Endodermal cell (in vitro differentiated cells): Measurements from ENCODE around the gene INSC. TPM values are rescaled to one million over a fixed set of nuclear protein-coding genes. Genes with fewer than 3 reads are reported as not detected.
"Not testable (repeated sequence)": the region's sequence is repeated elsewhere in the genome, so short reads cannot be mapped to it uniquely, and the experiment has no call there.

Source experiments
- DNase-seq: peaks from one replicate; pipeline ENCODE4 v3.0.0-alpha.2; 2017
- H3K27ac ChIP-seq: 2 replicates; pipeline ENCODE4 v1.5.1; 2013; ENCODE audit warnings: mild to moderate bottlenecking, low read depth, low read length, moderate library complexity
- H3K27me3 ChIP-seq: 2 replicates; pipeline ENCODE4 v1.6.1; 2013; ENCODE audit warnings: mild to moderate bottlenecking, low read length, moderate library complexity; ENCODE audit not compliant: insufficient read depth, control insufficient read depth, poor library complexity, severe bottlenecking
- H3K36me3 ChIP-seq: 2 replicates; pipeline ENCODE4 v1.7.0; 2013; ENCODE audit warnings: mild to moderate bottlenecking, low read length, moderate library complexity; ENCODE audit not compliant: control insufficient read depth, insufficient read depth
- H3K4me1 ChIP-seq: one replicate; pipeline ENCODE4 v1.7.0; 2013; ENCODE audit warnings: low read length; ENCODE audit not compliant: control insufficient read depth, insufficient read depth
- H3K4me3 ChIP-seq: 2 replicates; pipeline ENCODE4 v1.5.1; 2013; ENCODE audit warnings: mild to moderate bottlenecking, low read length, moderate library complexity
- H3K9ac ChIP-seq: 2 replicates; pipeline ENCODE4 v1.6.1; 2013; ENCODE audit warnings: mild to moderate bottlenecking, low read length, moderate library complexity; ENCODE audit not compliant: poor library complexity, severe bottlenecking; ENCODE audit errors: extremely low read depth
- H3K9me3 ChIP-seq: 2 replicates; pipeline ENCODE4 v1.6.1; 2013; ENCODE audit warnings: mild to moderate bottlenecking, low read length, moderate library complexity; ENCODE audit not compliant: control insufficient read depth
- H3K27ac Mint-ChIP-seq: 2 replicates; pipeline ENCODE4 v1.8.0; 2020; ENCODE audit warnings: mixed read lengths
- H3K27me3 Mint-ChIP-seq: 2 replicates; pipeline ENCODE4 v1.8.0; 2021; ENCODE audit warnings: mild to moderate bottlenecking, mixed read lengths; ENCODE audit not compliant: insufficient read depth
- H3K36me3 Mint-ChIP-seq: 2 replicates; pipeline ENCODE4 v1.8.0; 2020; ENCODE audit warnings: low read depth, mixed read lengths
- H3K4me1 Mint-ChIP-seq: 2 replicates; pipeline ENCODE4 v1.8.0; 2020; ENCODE audit warnings: mixed read lengths
- H3K4me3 Mint-ChIP-seq: 2 replicates; pipeline ENCODE4 v1.8.0; 2020; ENCODE audit warnings: mild to moderate bottlenecking, moderate library complexity, mixed read lengths
- H3K9me3 Mint-ChIP-seq: 2 replicates; pipeline ENCODE4 v1.8.0; 2020; ENCODE audit warnings: mild to moderate bottlenecking, mixed read lengths
- CTCF ChIP-seq: fragments of 200-600 bp; sonication (generic); conservative IDR thresholded peaks from 2 replicates; pipeline ENCODE4 v1.5.0; 2021; ENCODE audit warnings: antibody characterized with exemption, mild to moderate bottlenecking
- WGBS, 2 experiments: methylation state at CpG; one replicate each; pipeline versions ENCODE4 v1.1.5 to v1.1.7; 2013; ENCODE audit warnings: missing lambda C conversion rate in 2 of 2, mixed read lengths in 1 of 2; ENCODE audit not compliant: insufficient coverage in 1 of 2, insufficient read length in 1 of 2; 5-methylcytosine and 5-hydroxymethylcytosine counted together
- long read RNA-seq, 4 experiments: library from polyadenylated mRNA in 2 of 4; library from RNA in 1 of 4; library from capped mRNA in 1 of 4; stranded (forward) in 3 of 4; unstranded in 1 of 4; transcript quantifications; one replicate each; pipeline ENCODE4 v2.0.0, GENCODE V29; 2020 to 2021; ENCODE audit warnings: inconsistent platforms in 1 of 4
- polyA plus RNA-seq, 2 experiments: library from polyadenylated mRNA; stranded (reverse); fragments of 50-300 nt; gene quantifications; one replicate each; pipeline ENCODE4 v1.2.3, GENCODE V29; 2013
- total RNA-seq, 2 donors: library from RNA; stranded (reverse); fragmentation: NEBNext Ultra II Directional in 1 of 2; extraction: Animal tissue kit (Norgen Biotek cat#: 25700) in 1 of 2; gene quantifications; 2 replicates in 1 of 2; 3 replicates in 1 of 2; pipeline ENCODE4 v1.2.1, GENCODE V29; 2021

Gene INSC
- total RNA-seq: not detected
- polyA plus RNA-seq (2013, experiment 1 of 2): 5.0 TPM
- polyA plus RNA-seq (2013, experiment 2 of 2): 4.2 TPM
- long read RNA-seq, experiment 1: 0 reads
- long read RNA-seq, experiment 2: 0 reads
- long read RNA-seq, experiment 3: 0 reads
- long read RNA-seq, experiment 4: 0 reads

GRCh38 chr11:15114501-15115475 is at the start of gene INSC:
INSC (plus strand) TSS chr11:15114923; CDS start chr11:15149175, 34,252 bp downstream.
- H3K27me3 Mint-ChIP-seq: peaks cover 67% of the 10 kb centered on the region
- H3K4me3 ChIP-seq: peak within 1 kb of the TSS; percentile 67
- peak; percentile 19 for TF ChIP-seq CTCF
- H3K27ac ChIP-seq: no peak within 1 kb of the TSS
- no peaks in the 10 kb centered on the region for H3K36me3 ChIP-seq
- peak within 1 kb of the TSS; percentile 48 for H3K4me3 Mint-ChIP-seq
- DNase-seq: peak; percentile 75
- H3K36me3 Mint-ChIP-seq: no peaks in the 10 kb centered on the region
- no peaks in the 10 kb centered on the region for H3K4me1 ChIP-seq
- H3K9me3 ChIP-seq: no peaks in the 10 kb centered on the region
- H3K27me3 ChIP-seq: peaks cover 42% of the 10 kb centered on the region
- 10 to 12% methylated on average over 24 to 50 of the region's 50 CpGs for WGBS, 2 experiments
- H3K27ac Mint-ChIP-seq: no peak within 1 kb of the TSS
- H3K9ac ChIP-seq: no peak within 1 kb of the TSS
- no peaks in the 10 kb centered on the region for H3K9me3 Mint-ChIP-seq
- H3K4me1 Mint-ChIP-seq: peaks cover 4% of the 10 kb centered on the region

DNA sequence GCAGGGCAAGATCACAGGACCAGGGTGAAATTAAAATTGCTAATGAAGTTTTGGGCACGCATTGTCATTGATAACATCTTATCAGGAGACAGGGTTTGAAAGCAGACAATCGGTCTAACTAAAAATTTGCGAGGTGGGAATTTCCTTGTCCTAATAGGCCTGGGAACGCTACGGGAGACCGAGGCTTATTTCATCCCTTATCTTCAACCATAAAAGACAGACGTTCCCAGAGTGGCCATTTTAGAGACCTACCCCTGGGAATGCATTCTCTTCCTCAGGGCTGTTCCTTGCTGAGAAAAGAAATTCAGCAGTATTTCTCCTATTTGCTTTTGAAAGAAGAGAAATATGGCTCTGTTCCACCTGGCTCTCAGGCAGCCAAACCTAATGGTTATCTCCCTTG is 45.0 kb upstream of the INSC start:
- H3K36me3 ChIP-seq, H3K27ac ChIP-seq, H3K9ac ChIP-seq, H3K4me3 ChIP-seq, H3K36me3 Mint-ChIP-seq, DNase-seq, H3K4me1 ChIP-seq, H3K4me3 Mint-ChIP-seq, H3K27ac Mint-ChIP-seq, H3K9me3 ChIP-seq, H3K4me1 Mint-ChIP-seq: not testable (repeated sequence)
- peaks cover 56% of the 10 kb centered on the region for H3K9me3 Mint-ChIP-seq
- 90 to 94% methylated on average over 7 of the region's 7 CpGs for WGBS, 2 experiments
- H3K27me3 Mint-ChIP-seq: peaks cover 26% of the 10 kb centered on the region
- peaks cover 32% of the 10 kb centered on the region for H3K27me3 ChIP-seq

- H3K36me3 ChIP-seq: no peaks in the 10 kb centered on the region
- peaks cover 8% of the 10 kb centered on the region for H3K9me3 ChIP-seq
- peaks cover 35% of the 10 kb centered on the region for H3K27me3 Mint-ChIP-seq
- H3K27ac Mint-ChIP-seq: no peak overlapping the region
- H3K4me1 ChIP-seq: no peaks in the 10 kb centered on the region
- no peak overlapping the region for H3K9ac ChIP-seq
- peaks cover 48% of the 10 kb centered on the region for H3K27me3 ChIP-seq
- H3K4me1 Mint-ChIP-seq: no peaks in the 10 kb centered on the region
- no peak for DNase-seq
- no peak overlapping the region for H3K4me3 Mint-ChIP-seq
- no peak overlapping the region for H3K27ac ChIP-seq
- WGBS, 2 experiments: 91 to 94% methylated on average over 13 to 32 of the region's 32 CpGs
- no peaks in the 10 kb centered on the region for H3K36me3 Mint-ChIP-seq
- H3K9me3 Mint-ChIP-seq: peaks cover 54% of the 10 kb centered on the region
- no peak overlapping the region for H3K4me3 ChIP-seq
- TF ChIP-seq CTCF: no peak
Observed at GRCh38 chr11:15071556-15072255, 43.0 kb upstream of the INSC start.
